Measurements from ENCODE around the gene OGDH. TPM values are rescaled to one million over a fixed set of nuclear protein-coding genes. Genes with fewer than 3 reads are reported as not detected.

The OGDH gene
- total and polyA plus RNA-seq, 2 of the 4 experiments (the other 2 are of a cell fraction), result 47.4 to 56.5 TPM

GRCh38 chr7:44580945-44581878, 25.2 kb upstream of the OGDH start:
- Histone ChIP-seq H3K4ac (ENCODE audit: low read depth, low read length) (peak overlapping the region; percentile 86), H3K4me1 (ENCODE audit: control insufficient read depth, insufficient read depth, low read length) (peaks cover 8% of the 10 kb centered on the region), H3K4me3 (ENCODE audit: insufficient read depth, low read depth, low read length) (peak overlapping the region; percentile 91), H3K18ac (ENCODE audit: low read depth, low read length) (no peak overlapping the region), H4K5ac (ENCODE audit: low read depth, low read length) (peak overlapping the region; percentile 96), H2BK120ac (ENCODE audit: low read depth, low read length) (no peak overlapping the region; the same call in 1 of the 2 replicates), H2BK5ac (ENCODE audit: low read depth, low read length, poor library complexity, severe bottlenecking) (peak overlapping the region; percentile 85), H4K91ac (ENCODE audit: insufficient read depth, low read depth, low read length) (peak overlapping the region; percentile 85; the same call in 1 of the 2 replicates), H3K9me1 (ENCODE audit: insufficient read depth, low read length) (peaks cover 4% of the 10 kb centered on the region), H4K20me1 (ENCODE audit: insufficient read depth, low read length) (no peaks in the 10 kb centered on the region), H3K79me1 (ENCODE audit: low read depth in 1 of 2, low read length in 2 of 2) (peaks cover 18 to 32% of the 10 kb centered on the region in 2 experiments), H3K56ac (ENCODE audit: extremely low read depth, insufficient read depth, low read length) (no peak overlapping the region; the same call in 1 of the 2 replicates), H4K8ac (ENCODE audit: low read depth in 2 of 2, low read length in 2 of 2) (peak overlapping the region; percentile 56 to 95), H2AK9ac (replicated peaks; ENCODE audit: low read depth, low read length, poor library complexity) (peak overlapping the region; percentile 99), H2BK20ac (ENCODE audit: low read depth, low read length) (no peak overlapping the region), H3K9me3 (ENCODE audit: control insufficient read depth, insufficient read depth, low read length) (no peaks in the 10 kb centered on the region), H3K23ac (ENCODE audit: low read depth, low read length) (peak overlapping the region; percentile 57), H2AK5ac (ENCODE audit: low read depth, low read length) (peak overlapping the region; percentile 96), H3K9ac (ENCODE audit: low read depth, low read length) (peak overlapping the region; percentile 91), H3K27me3 (ENCODE audit: control insufficient read depth, insufficient read depth, low read length) (no peaks in the 10 kb centered on the region), H3K14ac (replicated peaks; ENCODE audit: low read depth, low read length) (peak overlapping the region; percentile 95), H3K36me3 (ENCODE audit: control insufficient read depth, insufficient read depth, low read length) (peaks cover 16% of the 10 kb centered on the region), H2BK15ac (ENCODE audit: low read depth, low read length) (no peak overlapping the region), H3K27ac (ENCODE audit: insufficient read depth, low read length) (peak overlapping the region; percentile 81), H2AFZ (replicated peaks; ENCODE audit: low read length, poor library complexity) (peak overlapping the region; percentile 90), H3K4me2 (ENCODE audit: low read depth, low read length) (peak overlapping the region; percentile 98)
- dilution Hi-C loops (cut with HindIII; ENCODE audit: low sequenced_read_pairs, unreplicated experiment) (no loop called here), intact Hi-C loops (cut with micrococcal nuclease) (no loop called here), in situ Hi-C loops (cut with MboI; ENCODE audit: low sequenced_read_pairs) (no loop called here)
- peak; percentile 2 for ATAC-seq (ENCODE audit: low read depth)
- CTCF ChIA-PET, result interaction anchor here (0.8 to 1.1 kb wide), 3 partner anchors 15 to 418 kb away, joined by 3 to 4 read pairs (median 4); no protein-coding TSS in a partner anchor
- no peak for DNase-seq
- 12% methylated on average over 19 of the region's 30 CpGs; no CpG with 5 or more reads in 1 of the 2 experiments for WGBS, 2 experiments (ENCODE audit: extremely low coverage in 2 of 2, insufficient read length in 1 of 2)
- POLR2A ChIA-PET (ENCODE audit: unreplicated experiment), result no interaction called here
- no TSS peak for BruUV-seq (replicated peaks)
- TF ChIP-seq CTCF (conservative IDR thresholded peaks at IDR 0.05; ENCODE audit: low read depth, low read length), result no peak
- TF ChIP-seq CHD1 (IDR thresholded peaks at IDR 0.05; ENCODE audit: low read depth, low read length), result no peak
- no peak for TF ChIP-seq BHLHE40 (IDR thresholded peaks at IDR 0.05; ENCODE audit: low read depth, low read length)
- no peak for TF ChIP-seq MAZ (IDR thresholded peaks at IDR 0.05; ENCODE audit: borderline replicate concordance, low read depth, low read length)
- TF ChIP-seq FOS (IDR thresholded peaks at IDR 0.05; ENCODE audit: low read depth, low read length), result no peak
- no peak for TF ChIP-seq USF2 (IDR thresholded peaks at IDR 0.05; ENCODE audit: low read depth, low read length)
- no peak for TF ChIP-seq SMC3 (IDR thresholded peaks at IDR 0.05; ENCODE audit: low read depth, low read length)
- no peak for TF ChIP-seq RAD21 (IDR thresholded peaks at IDR 0.05; ENCODE audit: low read length)
- TF ChIP-seq NFE2L2 (IDR thresholded peaks at IDR 0.05; ENCODE audit: low read depth, low read length), result no peak
- TF ChIP-seq MXI1 (IDR thresholded peaks at IDR 0.05; ENCODE audit: borderline replicate concordance, low read depth, low read length), result no peak
- no peak for TF ChIP-seq POLR2A (IDR thresholded peaks at IDR 0.05; ENCODE audit: low read depth, low read length)
- no peak for TF ChIP-seq CEBPB (IDR thresholded peaks at IDR 0.05; ENCODE audit: low read depth, low read length)
- no peak for TF ChIP-seq MAFK (IDR thresholded peaks at IDR 0.05; ENCODE audit: low read depth, low read length)
- TF ChIP-seq RFX5 (IDR thresholded peaks at IDR 0.05; ENCODE audit: low read depth, low read length), result no peak

All from IMR-90 (cell line).